Fibroblast of skin of abdomen (primary cell): ENCODE results near the gene TLCD1.
A peak's percentile ranks its signal among the peaks of the same experiment; 100 is the strongest.

Experiments
- DNase-seq: peaks from one replicate; pipeline ENCODE4 v3.0.0-alpha.2; 2013

Gene TLCD1

GRCh38 chr17:28712032-28712704 lies 13.9 kb downstream of the TLCD1 start:
- peak; percentile 28 for DNase-seq

GRCh38 chr17:28711723-28712031 lies 14.4 kb downstream of the TLCD1 start, which contains the start of gene PROCA1:
PROCA1 (minus strand) TSS chr17:28711888; CDS start chr17:28711660, 228 bp downstream.
- no peak for DNase-seq

GRCh38 chr17:28710861-28711722 lies 14.9 kb downstream of the TLCD1 start:
- peak; percentile 91 for DNase-seq

- no peak for DNase-seq
Measured at GRCh38 chr17:28707339-28707720, 18.7 kb downstream of the TLCD1 start.

- no peak for DNase-seq
Measured at GRCh38 chr17:28706471-28707338, 19.3 kb downstream of the TLCD1 start.

- no peak for DNase-seq
Measured at GRCh38 chr17:28705728-28706334, 20.2 kb downstream of the TLCD1 start.

- DNase-seq = no peak
Measured at GRCh38 chr17:28705074-28705659, 20.9 kb downstream of the TLCD1 start.

GRCh38 chr17:28704219-28704858 lies 21.7 kb downstream of the TLCD1 start:
- no peak for DNase-seq

GRCh38 chr17:28703552-28704218 lies 22.3 kb downstream of the TLCD1 start:
- no peak for DNase-seq

- no peak for DNase-seq
Measured at GRCh38 chr17:28702752-28703150, 23.3 kb downstream of the TLCD1 start.

GRCh38 chr17:28702026-28702751 lies 23.8 kb downstream of the TLCD1 start:
- DNase-seq = no peak

- no peak for DNase-seq
Measured at GRCh38 chr17:28700830-28701492, 25.1 kb downstream of the TLCD1 start.

- no peak for DNase-seq
Measured at GRCh38 chr17:28700278-28700677, 25.8 kb downstream of the TLCD1 start.

GRCh38 chr17:28698253-28698941 lies 27.6 kb downstream of the TLCD1 start:
- DNase-seq = no peak

- no peak for DNase-seq
Measured at GRCh38 chr17:28693869-28694268, 32.2 kb downstream of the TLCD1 start.

- DNase-seq = no peak
Measured at GRCh38 chr17:28689011-28689410, 37.0 kb downstream of the TLCD1 start.

GRCh38 chr17:28688481-28688880 lies 37.6 kb downstream of the TLCD1 start:
- DNase-seq = no peak

- DNase-seq = no peak
Measured at GRCh38 chr17:28686296-28686695, 39.7 kb downstream of the TLCD1 start.

- DNase-seq = no peak
Measured at GRCh38 chr17:28685366-28685765, 40.7 kb downstream of the TLCD1 start.
